Astrocyte (in vitro differentiated cells and primary cell): Measurements from ENCODE around the gene ST6GALNAC3.

Source experiments
- CTCF ChIP-seq: IDR thresholded peaks from 2 replicates; pipeline ENCODE4 v1.5.1; 2011; ENCODE audit warnings: low read depth, mild to moderate bottlenecking, inconsistent platforms, low read length, moderate library complexity; ENCODE audit not compliant: insufficient read depth
- EZH2 ChIP-seq: IDR thresholded peaks from 2 replicates; pipeline ENCODE4 v1.6.1; 2012; ENCODE audit warnings: mild to moderate bottlenecking, low read length, inconsistent platforms; ENCODE audit not compliant: insufficient read depth

- TF ChIP-seq CTCF (no peak), EZH2 (no peak)
These were observed 12.1 kb downstream of the ST6GALNAC3 start for GRCh38 chr1:76086597-76086996.
